HUES6 (cell line): ENCODE data around the gene SUFU.
"Not testable (repeated sequence)": the region's sequence is repeated elsewhere in the genome, so short reads cannot be mapped to it uniquely, and the experiment has no call there.

Source experiments
- H3K27ac ChIP-seq: 2 replicates; pipeline ENCODE4 v1.7.0; 2013; ENCODE audit warnings: low read depth, mild to moderate bottlenecking, low read length, inconsistent platforms
- H3K27me3 ChIP-seq: 2 replicates; pipeline ENCODE4 v1.6.1; 2013; ENCODE audit warnings: low read length; ENCODE audit not compliant: control insufficient read depth, insufficient read depth
- H3K36me3 ChIP-seq: 2 replicates; pipeline ENCODE4 v1.6.1; 2013; ENCODE audit warnings: low read length; ENCODE audit not compliant: control insufficient read depth, insufficient read depth
- H3K4me1 ChIP-seq: 2 replicates; pipeline ENCODE4 v1.6.1; 2013; ENCODE audit warnings: low read length; ENCODE audit not compliant: control insufficient read depth, insufficient read depth
- H3K4me3 ChIP-seq: 2 replicates; pipeline ENCODE4 v1.5.1; 2013; ENCODE audit warnings: low read depth, low read length
- H3K9ac ChIP-seq: one replicate; pipeline ENCODE4 v1.6.1; 2013; ENCODE audit warnings: mild to moderate bottlenecking, low read length
- H3K9me3 ChIP-seq: 2 replicates; pipeline ENCODE4 v1.6.1; 2013; ENCODE audit warnings: low read depth, low read length; ENCODE audit not compliant: control insufficient read depth, insufficient read depth

The SUFU gene

DNA sequence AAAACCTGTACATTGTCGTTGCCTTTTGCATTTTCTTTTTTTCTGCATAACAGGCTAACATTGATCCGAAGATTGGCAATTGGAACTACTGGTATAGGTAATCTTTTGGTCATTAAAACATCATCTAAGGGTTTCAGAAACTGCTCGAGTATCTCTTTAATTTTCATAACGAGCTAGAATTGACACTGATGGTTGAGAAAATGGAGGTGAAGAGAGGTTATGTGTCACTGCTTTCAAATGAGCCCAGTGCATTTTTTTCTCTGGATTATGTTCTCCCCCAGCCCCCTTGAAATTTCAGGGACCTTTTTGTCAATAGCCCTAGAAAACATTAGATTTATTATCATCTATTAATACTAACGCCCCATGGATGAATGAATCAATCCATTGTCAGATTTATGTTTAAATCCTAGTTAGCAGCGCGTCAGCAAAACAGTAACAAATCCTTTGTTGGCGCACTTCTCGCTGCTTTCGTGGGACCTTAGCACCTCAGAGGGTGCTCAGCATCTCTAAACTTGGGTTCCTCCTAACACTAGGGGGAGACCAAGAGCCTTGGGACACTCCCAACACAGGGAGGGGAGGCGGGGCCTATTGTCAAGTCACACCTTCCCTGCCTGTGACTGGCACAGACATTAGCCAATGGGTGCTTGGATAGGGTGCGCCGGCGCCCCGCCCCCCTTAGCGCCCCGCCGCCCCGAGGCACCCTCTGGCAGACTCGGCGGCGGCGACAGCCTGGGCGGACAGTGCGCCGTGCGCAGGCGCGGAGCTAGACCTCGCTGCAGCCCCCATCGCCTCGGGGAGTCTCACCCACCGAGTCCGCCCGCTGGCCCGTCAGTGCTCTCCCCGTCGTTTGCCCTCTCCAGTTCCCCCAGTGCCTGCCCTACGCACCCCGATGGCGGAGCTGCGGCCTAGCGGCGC is at the start of gene SUFU:
Gene SUFU (plus strand): TSS at position 709 of the 915 bp plus-strand sequence. CDS start 181 bp downstream, at position 890.
- Histone ChIP-seq H3K4me1 (peaks cover 12% of the 10 kb centered on the region), H3K27ac (no peak within 1 kb of the TSS), H3K9me3 (no peaks in the 10 kb centered on the region), H3K9ac (peak within 1 kb of the TSS; percentile 73), H3K4me3 (peak within 1 kb of the TSS; percentile 88), H3K36me3 (peaks cover 6% of the 10 kb centered on the region; the same call in 1 of the 2 replicates), H3K27me3 (peaks cover 16% of the 10 kb centered on the region)

GRCh38 chr10:102454662-102455487 is 48.9 kb upstream of the SUFU start:
- Histone ChIP-seq H3K27ac (peak overlapping the region; percentile 58), H3K9ac (peak overlapping the region; percentile 79), H3K4me1 (peaks cover 46% of the 10 kb centered on the region), H3K4me3 (peak overlapping the region; percentile 34), H3K36me3 (peaks cover 15% of the 10 kb centered on the region)
- not testable (repeated sequence) for H3K9me3 ChIP-seq, H3K27me3 ChIP-seq

- Histone ChIP-seq H3K4me1 (peaks cover 51% of the 10 kb centered on the region), H3K36me3 (peaks cover 15% of the 10 kb centered on the region), H3K4me3 (no peak overlapping the region), H3K27ac (peak overlapping the region; percentile 47), H3K9me3 (no peaks in the 10 kb centered on the region), H3K27me3 (peaks cover 4% of the 10 kb centered on the region; the same call in 1 of the 2 replicates), H3K9ac (peak overlapping the region; percentile 72)
Observed at GRCh38 chr10:102455893-102456471, 47.8 kb upstream of the SUFU start.

GRCh38 chr10:102457591-102458150 is 46.1 kb upstream of the SUFU start:
- Histone ChIP-seq H3K4me1 (peaks cover 57% of the 10 kb centered on the region), H3K9me3 (no peaks in the 10 kb centered on the region), H3K36me3 (peaks cover 13% of the 10 kb centered on the region), H3K27ac (no peak overlapping the region), H3K9ac (no peak overlapping the region), H3K27me3 (peaks cover 6% of the 10 kb centered on the region; the same call in 1 of the 2 replicates), H3K4me3 (no peak overlapping the region)

DNA sequence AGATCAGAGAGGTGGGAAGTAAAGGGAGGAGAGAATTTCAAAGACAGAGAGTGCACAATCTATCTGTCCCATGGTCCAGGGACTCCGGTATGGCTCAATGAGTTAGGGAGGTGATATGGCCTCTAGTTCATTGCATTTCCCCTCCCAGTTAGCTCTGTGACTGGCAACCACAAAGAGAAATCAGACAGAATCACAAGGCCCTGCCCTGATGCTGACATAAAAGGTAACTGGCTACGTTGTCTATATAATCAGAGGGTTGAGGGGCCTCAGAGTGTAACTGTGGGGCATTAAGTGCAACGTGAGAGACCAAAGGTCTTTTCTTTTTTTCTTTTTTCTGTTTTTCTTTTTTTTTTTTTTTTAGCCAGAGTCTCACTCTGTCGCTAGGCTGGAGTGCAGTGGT is 45.1 kb upstream of the SUFU start:
- Histone ChIP-seq H3K4me1 (peaks cover 54% of the 10 kb centered on the region), H3K27me3 (peaks cover 6% of the 10 kb centered on the region; the same call in 1 of the 2 replicates), H3K9ac (no peak overlapping the region), H3K4me3 (no peak overlapping the region), H3K36me3 (peaks cover 10% of the 10 kb centered on the region; the same call in 1 of the 2 replicates), H3K27ac (no peak overlapping the region), H3K9me3 (no peaks in the 10 kb centered on the region)

- Histone ChIP-seq H3K27me3 (peaks cover 6% of the 10 kb centered on the region; the same call in 1 of the 2 replicates), H3K9me3 (no peaks in the 10 kb centered on the region), H3K4me3 (peak overlapping the region; percentile 73), H3K36me3 (peaks cover 7% of the 10 kb centered on the region; the same call in 1 of the 2 replicates), H3K9ac (peak overlapping the region; percentile 23), H3K27ac (peak overlapping the region; percentile 11; the same call in 1 of the 2 replicates), H3K4me1 (peaks cover 39% of the 10 kb centered on the region)
Observed at GRCh38 chr10:102460836-102461186, 43.0 kb upstream of the SUFU start.

DNA sequence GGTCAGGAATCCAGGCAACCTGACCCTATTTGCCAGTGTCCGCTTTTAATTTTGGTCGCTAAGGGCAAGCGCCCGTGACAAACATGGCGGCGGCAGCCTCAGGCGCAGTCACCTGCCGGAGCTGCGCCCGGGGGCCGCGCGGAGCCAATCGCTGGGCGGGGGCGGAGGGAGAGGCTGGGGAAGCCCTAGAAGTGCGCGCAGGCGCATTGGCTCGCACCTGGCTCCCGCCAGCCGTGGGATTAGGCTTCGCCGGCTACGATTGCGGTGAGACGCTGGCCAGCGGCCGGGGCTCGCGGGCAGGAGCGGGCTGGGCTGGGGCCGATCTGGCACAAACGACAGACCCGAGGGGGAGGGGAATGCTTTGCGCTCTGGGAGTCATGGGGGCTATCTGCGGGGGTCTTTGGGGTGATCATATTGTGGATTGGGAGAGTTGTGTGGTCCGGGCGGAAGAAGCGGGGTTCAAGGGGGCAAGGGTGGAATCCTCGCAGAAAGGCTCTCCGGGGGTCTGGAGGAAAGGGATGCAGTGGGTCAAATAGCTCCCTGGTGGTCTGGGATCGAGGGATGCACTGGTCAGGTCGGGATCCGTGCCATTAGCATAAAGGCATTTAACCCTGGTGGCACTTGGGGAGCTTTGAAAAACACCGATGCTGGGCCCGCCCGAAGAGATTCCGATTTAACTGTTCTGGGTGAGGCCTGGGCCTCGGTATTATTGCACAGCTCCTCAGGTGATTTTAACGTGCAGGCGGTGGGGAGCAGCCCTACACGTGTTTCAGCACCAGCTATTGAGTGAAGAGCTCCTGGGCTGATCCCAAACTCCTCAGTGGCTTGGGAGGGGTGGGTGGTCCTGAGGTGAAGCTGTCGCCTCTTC is 42.4 kb upstream of the SUFU start:
- H3K9ac ChIP-seq, result peak overlapping the region; percentile 54
- no peaks in the 10 kb centered on the region for H3K9me3 ChIP-seq
- peak overlapping the region; percentile 11; the same call in 1 of the 2 replicates for H3K27ac ChIP-seq

GRCh38 chr10:102462512-102463054 is 41.2 kb upstream of the SUFU start:
- Histone ChIP-seq H3K9me3 (no peaks in the 10 kb centered on the region), H3K4me3 (peak overlapping the region; percentile 73), H3K36me3 (no peaks in the 10 kb centered on the region), H3K4me1 (peaks cover 30% of the 10 kb centered on the region), H3K9ac (no peak overlapping the region), H3K27me3 (peaks cover 6% of the 10 kb centered on the region; the same call in 1 of the 2 replicates), H3K27ac (no peak overlapping the region)

More for the DNA sequence above, 42.4 kb upstream of the SUFU start:
- Histone ChIP-seq H3K4me3 (peak overlapping the region; percentile 73), H3K4me1 (peaks cover 33% of the 10 kb centered on the region), H3K27me3 (peaks cover 6% of the 10 kb centered on the region; the same call in 1 of the 2 replicates), H3K36me3 (peaks cover 3% of the 10 kb centered on the region; the same call in 1 of the 2 replicates)

GRCh38 chr10:102463983-102464382 is 39.8 kb upstream of the SUFU start:
- H3K9me3 ChIP-seq, result no peaks in the 10 kb centered on the region
- H3K27ac ChIP-seq, result no peak overlapping the region
- peaks cover 6% of the 10 kb centered on the region; the same call in 1 of the 2 replicates for H3K27me3 ChIP-seq
- no peak overlapping the region for H3K9ac ChIP-seq
- no peaks in the 10 kb centered on the region; the same call in 1 of the 2 replicates for H3K36me3 ChIP-seq
- peaks cover 32% of the 10 kb centered on the region for H3K4me1 ChIP-seq
- no peak overlapping the region for H3K4me3 ChIP-seq
